Smooth muscle cell (in vitro differentiated cells): ENCODE results near the gene FOS. TPM values are rescaled to one million over a fixed set of nuclear protein-coding genes. Genes with fewer than 3 reads are reported as not detected.

Experiments used
- DNase-seq: peaks from one replicate; lab custom pipeline; 2025; ENCODE audit not compliant: unreplicated experiment; lab: John Stamatoyannopoulos, UW
- H2AFZ ChIP-seq: fragments of 200-600 bp; sonication (generic); 2 replicates; pipeline ENCODE4 v1.6.0; 2016; ENCODE audit warnings: antibody characterized with exemption, low read depth, mild to moderate bottlenecking
- H3F3A ChIP-seq: fragments of 200-600 bp; sonication (generic); 2 replicates; pipeline ENCODE4 v1.6.0; 2017; ENCODE audit warnings: antibody characterized with exemption, low read depth
- H3K27ac ChIP-seq: fragments of 200-600 bp; sonication (generic); 2 replicates; pipeline ENCODE4 v1.5.1; 2016; ENCODE audit warnings: low read depth, mild to moderate bottlenecking
- H3K27me3 ChIP-seq: fragments of 200-600 bp; sonication (generic); 2 replicates; pipeline ENCODE4 v1.6.1; 2016; ENCODE audit warnings: low read depth, mild to moderate bottlenecking
- H3K36me3 ChIP-seq: fragments of 200-600 bp; sonication (generic); 2 replicates; pipeline ENCODE4 v1.5.1; 2016; ENCODE audit warnings: low read depth
- H3K4me1 ChIP-seq: fragments of 200-600 bp; sonication (generic); 2 replicates; pipeline ENCODE4 v1.5.1; 2016; ENCODE audit warnings: low read depth
- H3K4me2 ChIP-seq: fragments of 200-600 bp; sonication (generic); 2 replicates; pipeline ENCODE4 v1.6.0; 2016; ENCODE audit warnings: mild to moderate bottlenecking
- H3K4me3 ChIP-seq: fragments of 200-600 bp; sonication (generic); 2 replicates; pipeline ENCODE4 v1.5.1; 2016; ENCODE audit warnings: mild to moderate bottlenecking
- H3K79me2 ChIP-seq: fragments of 200-600 bp; sonication (generic); 2 replicates; pipeline ENCODE4 v1.6.0; 2016; ENCODE audit warnings: low read depth, mild to moderate bottlenecking
- H3K9ac ChIP-seq: fragments of 200-600 bp; sonication (generic); 2 replicates; pipeline ENCODE4 v1.6.0; 2016; ENCODE audit warnings: low read depth
- H3K9me3 ChIP-seq: fragments of 200-600 bp; sonication (generic); replicated peaks from 2 replicates; pipeline ENCODE4 v1.5.1; 2016; ENCODE audit warnings: low read depth
- H4K20me1 ChIP-seq: fragments of 200-600 bp; sonication (generic); 2 replicates; pipeline ENCODE4 v1.6.0; 2016; ENCODE audit warnings: low read depth
- CTCF ChIP-seq: fragments of 200-600 bp; sonication (generic); IDR thresholded peaks from 2 replicates; pipeline ENCODE4 v1.5.1; 2017; ENCODE audit warnings: borderline replicate concordance, mild to moderate bottlenecking, antibody characterized with exemption; ENCODE audit not compliant: insufficient read depth, poor library complexity, severe bottlenecking
- WGBS: methylation state at CpG from one replicate; pipeline ENCODE4 v1.1.7; 2016; ENCODE audit warnings: low lambda C conversion rate; 5-methylcytosine and 5-hydroxymethylcytosine counted together
- polyA plus RNA-seq: library from polyadenylated mRNA; unstranded; fragments of >200 nt; fragmentation: Nextera tagmentation; extraction: Ambion mirVana; gene quantifications from 2 replicates; pipeline ENCODE4 v1.2.1, GENCODE V29; 2016
- total RNA-seq: library from RNA; depleted of rRNA; stranded (reverse); fragments of >200 nt; gene quantifications from 2 replicates; pipeline ENCODE4 v1.2.3, GENCODE V29; 2014

FOS gene
- total and polyA plus RNA-seq, 2 experiments from 2014 or later = 1,280 to 1,567 TPM

- H3K9me3 ChIP-seq = no peaks in the 10 kb centered on the region
- H4K20me1 ChIP-seq = no peaks in the 10 kb centered on the region
- no peaks in the 10 kb centered on the region for H3K27me3 ChIP-seq
- peak; percentile 98 for DNase-seq
- no peaks in the 10 kb centered on the region for H3K36me3 ChIP-seq
- peak overlapping the region; percentile 99 for H3K9ac ChIP-seq
- H3K79me2 ChIP-seq = no peaks in the 10 kb centered on the region
- H3K4me1 ChIP-seq = peaks cover 29% of the 10 kb centered on the region
- under 1% methylated on average over 36 of the region's 40 CpGs for WGBS
- no peak for TF ChIP-seq CTCF
- peak overlapping the region; percentile 46 for H3K4me3 ChIP-seq
- peak overlapping the region; percentile 99 for H3K27ac ChIP-seq
- peaks cover 11% of the 10 kb centered on the region for H3F3A ChIP-seq
- H2AFZ ChIP-seq = no peak overlapping the region
- peak overlapping the region; percentile 85 for H3K4me2 ChIP-seq
These were observed 19.7 kb upstream of the FOS start for GRCh38 chr14:75258803-75259509.

GRCh38 chr14:75259510-75259855 is 19.1 kb upstream of the FOS start:
- no peak for DNase-seq

GRCh38 chr14:75260025-75260763 is 18.4 kb upstream of the FOS start:
- 54% methylated on average over 8 of the region's 8 CpGs for WGBS

More at GRCh38 chr14:75259510-75259855, 19.1 kb upstream of the FOS start:
- no peak for TF ChIP-seq CTCF
- Histone ChIP-seq H3K27ac (peak overlapping the region; percentile 99), H3K9me3 (no peaks in the 10 kb centered on the region), H3K36me3 (no peaks in the 10 kb centered on the region), H2AFZ (no peak overlapping the region), H3K79me2 (no peaks in the 10 kb centered on the region), H3K4me2 (peak overlapping the region; percentile 85), H3K9ac (peak overlapping the region; percentile 99), H3K4me1 (peaks cover 28% of the 10 kb centered on the region), H4K20me1 (no peaks in the 10 kb centered on the region), H3K4me3 (peak overlapping the region; percentile 46), H3K27me3 (no peaks in the 10 kb centered on the region), H3F3A (peaks cover 11% of the 10 kb centered on the region)
- 6% methylated on average over 7 of the region's 7 CpGs for WGBS

More at GRCh38 chr14:75260025-75260763, 18.4 kb upstream of the FOS start:
- Histone ChIP-seq H2AFZ (no peak overlapping the region), H3K4me2 (peak overlapping the region; percentile 85), H3K4me3 (no peak overlapping the region), H4K20me1 (no peaks in the 10 kb centered on the region), H3K36me3 (no peaks in the 10 kb centered on the region), H3F3A (peaks cover 11% of the 10 kb centered on the region), H3K9me3 (no peaks in the 10 kb centered on the region), H3K27ac (peak overlapping the region; percentile 99), H3K9ac (peak overlapping the region; percentile 99), H3K4me1 (peaks cover 21% of the 10 kb centered on the region), H3K27me3 (no peaks in the 10 kb centered on the region), H3K79me2 (no peaks in the 10 kb centered on the region)
- no peak for TF ChIP-seq CTCF
- DNase-seq = no peak
